A673 (cell line): Measurements from ENCODE around the gene NUP35. TPM values are rescaled to one million over a fixed set of nuclear protein-coding genes. Genes with fewer than 3 reads are reported as not detected.

Experiments used
- BruUV-seq: library from RNA; stranded (reverse); fragments of 400-500 nt; replicated peaks from 2 replicates; lab custom pipeline; 2021; lab: Mats Ljungman, UMichigan
- CTCF ChIA-PET: fragments of 300-600 bp; sonication (Branson Sonifier 250); formaldehyde crosslinking; loops from one replicate; lab custom pipeline; 2022; ENCODE audit warnings: antibody characterized with exemption; lab: Charles Lee
- POLR2A ChIA-PET: fragments of 300-600 bp; sonication (Branson Sonifier 250); formaldehyde crosslinking; loops from one replicate; lab custom pipeline; 2022; ENCODE audit warnings: antibody characterized with exemption; ENCODE audit not compliant: low non-redundant PET; lab: Charles Lee
- DNase-seq: peaks from one replicate; pipeline ENCODE4 v3.0.0-alpha.2; 2015; ENCODE audit warnings: low spot score
- H3K27ac ChIP-seq: fragments of 200-600 bp; sonication (generic); 2 replicates; pipeline ENCODE4 v1.5.1; 2016; ENCODE audit warnings: mixed run types, low read depth, mild to moderate bottlenecking, mixed read lengths, antibody characterized with exemption, low read length; ENCODE audit not compliant: poor library complexity, severe bottlenecking
- H3K27me3 ChIP-seq: fragments of 200-600 bp; sonication (generic); replicated peaks from 2 replicates; pipeline ENCODE4 v1.6.1; 2017; ENCODE audit warnings: mixed run types, low read depth, mild to moderate bottlenecking, mixed read lengths, antibody characterized with exemption, low read length; ENCODE audit not compliant: insufficient read depth, poor library complexity
- H3K36me3 ChIP-seq: fragments of 200-600 bp; sonication (generic); 2 replicates; pipeline ENCODE4 v1.6.1; 2016; ENCODE audit warnings: mixed run types, mild to moderate bottlenecking, mixed read lengths, antibody characterized with exemption, low read length; ENCODE audit not compliant: insufficient read depth, poor library complexity, severe bottlenecking
- H3K4me1 ChIP-seq: fragments of 200-600 bp; sonication (generic); 2 replicates; pipeline ENCODE4 v1.6.1; 2017; ENCODE audit warnings: mixed run types, mild to moderate bottlenecking, mixed read lengths, antibody characterized with exemption, low read length; ENCODE audit not compliant: insufficient read depth, poor library complexity, severe bottlenecking
- H3K4me3 ChIP-seq: fragments of 200-600 bp; sonication (generic); 2 replicates; pipeline ENCODE4 v1.5.1; 2016; ENCODE audit warnings: low read depth, mixed run types, mild to moderate bottlenecking, mixed read lengths, low read length; ENCODE audit not compliant: poor library complexity, severe bottlenecking
- H3K9me3 ChIP-seq: fragments of 200-600 bp; sonication (generic); 2 replicates; pipeline ENCODE4 v1.6.1; 2016; ENCODE audit warnings: mixed run types, low read depth, mild to moderate bottlenecking, mixed read lengths, antibody characterized with exemption, low read length; ENCODE audit not compliant: poor library complexity, severe bottlenecking
- EZH2 ChIP-seq: fragments of 200-600 bp; sonication (generic); IDR thresholded peaks from 2 replicates; pipeline ENCODE4 v1.6.1; 2017; ENCODE audit warnings: borderline replicate concordance, low read depth, mild to moderate bottlenecking, mixed read lengths, antibody characterized with exemption, low read length; ENCODE audit not compliant: poor library complexity, severe bottlenecking
- intact Hi-C: fragments of 100-400 bp; cut with micrococcal nuclease; formaldehyde crosslinking; loops from one replicate; pipeline ENCODE4 v1.10.0; 2022; ENCODE audit not compliant: unreplicated experiment
- total RNA-seq: library from RNA; stranded (reverse); gene quantifications from 2 replicates; pipeline ENCODE4 v1.2.3, GENCODE V29; 2021
- TF ChIP-seq, protein P1 (sequence below): fragments of 300-800, 200-600 bp; sonication (generic); conservative IDR thresholded peaks from 2 replicates; pipeline ENCODE4 v1.5.1; 2017; ENCODE audit warnings: low read depth, mild to moderate bottlenecking, antibody characterized with exemption, low read length, moderate library complexity, mixed read lengths

Gene NUP35
- total RNA-seq, 1 experiment from 2014 or later, result 62.0 TPM

DNA sequence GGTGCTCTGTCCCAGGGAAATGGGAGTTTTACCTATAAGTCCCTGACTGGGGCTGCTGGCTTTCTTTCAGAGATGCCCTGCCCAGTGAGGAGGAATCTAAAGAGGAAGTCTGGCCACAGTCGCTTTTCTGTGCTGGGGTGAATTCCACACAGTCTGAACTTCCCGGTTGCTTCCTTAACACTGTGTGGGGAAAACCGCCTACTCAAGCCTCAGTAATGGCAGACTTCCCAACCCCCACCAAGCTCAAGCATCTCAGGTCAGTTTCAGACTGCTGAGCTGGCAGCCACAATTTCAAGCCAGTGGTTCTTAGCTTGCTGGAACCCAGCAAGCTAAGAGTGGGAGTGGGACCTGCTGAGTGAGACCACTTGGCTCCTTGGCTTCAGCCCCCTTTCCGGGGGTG, 54.9 kb downstream of the NUP35 start:
- H3K27ac ChIP-seq, result no peak overlapping the region
- CTCF ChIA-PET, result no interaction called here
- intact Hi-C loops, result no loop called here
- H3K4me1 ChIP-seq, result no peaks in the 10 kb centered on the region
- peaks cover 30% of the 10 kb centered on the region for H3K9me3 ChIP-seq
- peaks cover 30% of the 10 kb centered on the region for H3K36me3 ChIP-seq
- BruUV-seq, result no TSS peak
- no peak for DNase-seq
- POLR2A ChIA-PET, result no interaction called here
- no peaks in the 10 kb centered on the region for H3K27me3 ChIP-seq
- no peak for TF ChIP-seq EZH2
- TF ChIP-seq, protein P1, sequence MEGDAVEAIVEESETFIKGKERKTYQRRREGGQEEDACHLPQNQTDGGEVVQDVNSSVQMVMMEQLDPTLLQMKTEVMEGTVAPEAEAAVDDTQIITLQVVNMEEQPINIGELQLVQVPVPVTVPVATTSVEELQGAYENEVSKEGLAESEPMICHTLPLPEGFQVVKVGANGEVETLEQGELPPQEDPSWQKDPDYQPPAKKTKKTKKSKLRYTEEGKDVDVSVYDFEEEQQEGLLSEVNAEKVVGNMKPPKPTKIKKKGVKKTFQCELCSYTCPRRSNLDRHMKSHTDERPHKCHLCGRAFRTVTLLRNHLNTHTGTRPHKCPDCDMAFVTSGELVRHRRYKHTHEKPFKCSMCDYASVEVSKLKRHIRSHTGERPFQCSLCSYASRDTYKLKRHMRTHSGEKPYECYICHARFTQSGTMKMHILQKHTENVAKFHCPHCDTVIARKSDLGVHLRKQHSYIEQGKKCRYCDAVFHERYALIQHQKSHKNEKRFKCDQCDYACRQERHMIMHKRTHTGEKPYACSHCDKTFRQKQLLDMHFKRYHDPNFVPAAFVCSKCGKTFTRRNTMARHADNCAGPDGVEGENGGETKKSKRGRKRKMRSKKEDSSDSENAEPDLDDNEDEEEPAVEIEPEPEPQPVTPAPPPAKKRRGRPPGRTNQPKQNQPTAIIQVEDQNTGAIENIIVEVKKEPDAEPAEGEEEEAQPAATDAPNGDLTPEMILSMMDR, result no peak
- no peak overlapping the region for H3K4me3 ChIP-seq

DNA sequence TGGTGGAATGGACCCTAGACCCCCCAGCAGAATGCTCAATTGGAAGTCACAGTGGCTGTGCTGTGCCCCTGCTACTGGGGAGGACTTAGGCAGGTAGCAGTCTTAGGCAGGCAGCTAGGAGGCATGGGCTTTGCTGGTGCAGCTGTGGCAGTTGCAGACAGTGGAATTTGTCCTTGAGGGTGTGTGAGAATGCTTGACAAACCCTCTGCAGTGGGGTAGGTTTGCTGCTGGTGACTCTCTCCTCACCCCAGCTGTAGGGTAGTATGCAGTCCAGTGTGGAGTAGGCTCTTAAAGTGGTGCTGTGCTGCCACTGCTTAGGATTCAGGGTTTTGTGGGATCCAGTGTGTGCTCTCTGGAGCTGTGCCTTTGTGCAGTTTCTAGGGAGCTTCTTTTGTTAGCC, 61.3 kb downstream of the NUP35 start:
- BruUV-seq, result no TSS peak
- DNase-seq, result no peak
- Histone ChIP-seq H3K4me3 (no peak overlapping the region), H3K9me3 (peaks cover 19% of the 10 kb centered on the region), H3K36me3 (peaks cover 48% of the 10 kb centered on the region), H3K4me1 (no peaks in the 10 kb centered on the region), H3K27me3 (no peaks in the 10 kb centered on the region), H3K27ac (no peak overlapping the region)
- TF ChIP-seq, protein P1, result no peak
- no peak for TF ChIP-seq EZH2
- ChIA-PET CTCF (no interaction called here), POLR2A (no interaction called here)
- intact Hi-C loops, result no loop called here

DNA sequence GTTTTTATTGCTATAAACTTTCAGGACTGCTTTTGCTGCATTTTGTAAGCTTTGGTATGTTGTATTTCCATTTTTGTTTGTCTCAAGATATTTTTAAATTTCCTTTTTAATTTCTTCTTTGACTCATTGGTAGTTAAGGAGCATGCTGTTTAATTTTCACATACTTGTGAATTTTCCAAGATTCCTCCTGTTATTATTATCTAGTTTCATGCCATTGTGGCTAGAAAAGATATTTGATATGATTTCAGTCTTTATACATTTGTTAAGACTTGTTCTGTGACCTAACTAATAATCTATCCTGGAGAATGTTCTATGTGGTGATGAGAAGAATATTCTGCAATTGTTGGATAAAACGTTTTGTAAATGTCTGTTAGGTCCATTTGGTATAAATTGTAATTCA, 62.1 kb downstream of the NUP35 start:
- BruUV-seq, result no TSS peak
- DNase-seq, result no peak
- intact Hi-C loops, result no loop called here
- H3K27me3 ChIP-seq, result no peaks in the 10 kb centered on the region
- TF ChIP-seq EZH2, result no peak
- TF ChIP-seq, protein P1, result no peak
- H3K4me3 ChIP-seq, result no peak overlapping the region
- ChIA-PET POLR2A (no interaction called here), CTCF (no interaction called here)
- no peaks in the 10 kb centered on the region for H3K4me1 ChIP-seq
- no peak overlapping the region for H3K27ac ChIP-seq
- H3K9me3 ChIP-seq, result peaks cover 19% of the 10 kb centered on the region
- H3K36me3 ChIP-seq, result peaks cover 42% of the 10 kb centered on the region
